Gastrocnemius medialis (tissue), 4 donors: Measurements from ENCODE around the gene MRFAP1.

Source experiments
- POLR2A ChIP-seq, 2 donors: fragments of 450-650 bp; IDR thresholded peaks; one replicate each; pipeline ENCODE4 v1.6.1; 2017; ENCODE audit warnings: antibody characterized with exemption in 2 of 2, mild to moderate bottlenecking in 2 of 2, moderate library complexity in 2 of 2
- TF ChIP-seq, protein P1 (sequence below), 5 experiments: fragments of 450-650 bp in 3 of 5; fragments of 200-600 bp in 2 of 5; sonication (generic) in 2 of 5; IDR thresholded peaks in 4 of 5; conservative IDR thresholded peaks in 1 of 5; 1 replicate in 4 of 5; 2 replicates in 1 of 5; pipeline ENCODE4 v1.5.1; 2016 to 2019; ENCODE audit warnings: antibody characterized with exemption in 5 of 5, mild to moderate bottlenecking in 3 of 5, moderate library complexity in 3 of 5

DNA sequence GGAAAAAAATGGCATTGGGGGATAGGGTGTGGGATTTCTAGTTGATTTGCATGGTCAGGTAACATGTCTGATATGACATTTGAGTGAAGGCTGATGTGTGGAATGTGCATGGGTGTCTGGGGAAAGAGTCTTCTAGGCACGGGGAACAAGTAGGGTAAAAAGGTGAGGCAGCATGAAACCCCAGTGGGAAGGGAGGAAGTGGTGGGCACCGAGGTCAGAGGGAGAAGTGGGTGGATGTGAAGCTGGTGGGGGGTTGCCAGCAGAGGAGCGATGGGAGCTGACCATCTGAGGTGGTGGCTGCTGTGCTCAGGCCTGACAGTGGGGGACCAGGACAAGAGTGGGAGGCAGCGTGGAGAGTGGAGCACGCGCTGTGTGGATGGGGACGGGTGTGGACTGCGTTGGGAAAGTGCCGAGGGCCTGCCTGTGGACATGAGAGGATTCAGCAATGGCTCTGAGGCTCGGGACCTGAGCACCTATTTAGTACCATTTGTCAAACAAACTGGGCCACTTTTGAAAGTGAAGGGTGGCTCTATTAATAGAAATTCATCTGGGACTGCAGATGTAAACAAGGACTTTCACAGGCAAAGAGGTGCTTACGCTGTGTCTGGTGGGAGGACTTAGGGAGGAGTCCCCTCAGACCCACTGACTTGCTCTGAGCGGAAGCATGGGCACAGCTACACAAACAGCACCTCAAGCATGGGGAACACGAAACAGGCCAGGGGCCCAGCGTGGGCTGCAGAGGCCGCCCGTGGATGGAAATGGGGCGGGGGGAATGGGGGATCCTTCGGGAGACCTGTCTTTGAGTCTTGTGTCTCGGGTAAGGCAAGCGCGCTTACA is 36.5 kb downstream of the MRFAP1 start:
- TF ChIP-seq, protein P1, sequence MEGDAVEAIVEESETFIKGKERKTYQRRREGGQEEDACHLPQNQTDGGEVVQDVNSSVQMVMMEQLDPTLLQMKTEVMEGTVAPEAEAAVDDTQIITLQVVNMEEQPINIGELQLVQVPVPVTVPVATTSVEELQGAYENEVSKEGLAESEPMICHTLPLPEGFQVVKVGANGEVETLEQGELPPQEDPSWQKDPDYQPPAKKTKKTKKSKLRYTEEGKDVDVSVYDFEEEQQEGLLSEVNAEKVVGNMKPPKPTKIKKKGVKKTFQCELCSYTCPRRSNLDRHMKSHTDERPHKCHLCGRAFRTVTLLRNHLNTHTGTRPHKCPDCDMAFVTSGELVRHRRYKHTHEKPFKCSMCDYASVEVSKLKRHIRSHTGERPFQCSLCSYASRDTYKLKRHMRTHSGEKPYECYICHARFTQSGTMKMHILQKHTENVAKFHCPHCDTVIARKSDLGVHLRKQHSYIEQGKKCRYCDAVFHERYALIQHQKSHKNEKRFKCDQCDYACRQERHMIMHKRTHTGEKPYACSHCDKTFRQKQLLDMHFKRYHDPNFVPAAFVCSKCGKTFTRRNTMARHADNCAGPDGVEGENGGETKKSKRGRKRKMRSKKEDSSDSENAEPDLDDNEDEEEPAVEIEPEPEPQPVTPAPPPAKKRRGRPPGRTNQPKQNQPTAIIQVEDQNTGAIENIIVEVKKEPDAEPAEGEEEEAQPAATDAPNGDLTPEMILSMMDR (IDR thresholded peaks at IDR 0.05 in 4 of 5, conservative IDR thresholded peaks at IDR 0.05 in 1 of 5), result no peak
- TF ChIP-seq POLR2A (IDR thresholded peaks at IDR 0.05), result no peak
